ENCODE data around the gene CUL4A.
A peak's percentile ranks its signal among the peaks of the same experiment; 100 is the strongest.

The CUL4A gene

GRCh38 chr13:113283904-113284303 is 74.5 kb downstream of the CUL4A start:
- no peaks in the 10 kb centered on the region for H3K4me1 ChIP-seq (ENCODE audit: insufficient read depth, poor library complexity, severe bottlenecking)
- H3K27me3 ChIP-seq (ENCODE audit: insufficient read depth, poor library complexity, severe bottlenecking): no peaks in the 10 kb centered on the region
- peak; percentile 23; the same call in 1 of the 3 replicates for ATAC-seq (ENCODE audit: low read depth)
- peaks cover 3% of the 10 kb centered on the region for H3K9me3 ChIP-seq (ENCODE audit: severe bottlenecking)
- H3K36me3 ChIP-seq (ENCODE audit: low read depth): no peaks in the 10 kb centered on the region
- no peak for DNase-seq (ENCODE audit: low spot score)
- H3K4me3 ChIP-seq (ENCODE audit: severe bottlenecking): no peak overlapping the region
- TF ChIP-seq CTCF (IDR thresholded peaks at IDR 0.05; ENCODE audit: poor library complexity, severe bottlenecking): no peak
- no peak overlapping the region for H3K27ac ChIP-seq (ENCODE audit: poor library complexity, severe bottlenecking)

GRCh38 chr13:113288880-113289279 is 79.5 kb downstream of the CUL4A start:
- no peak overlapping the region for H3K4me3 ChIP-seq (ENCODE audit: severe bottlenecking)
- ATAC-seq (ENCODE audit: low read depth): peak; percentile 79

GRCh38 chr13:113291129-113291528 is 81.7 kb downstream of the CUL4A start:
- no peaks in the 10 kb centered on the region for H3K27me3 ChIP-seq (ENCODE audit: insufficient read depth, poor library complexity, severe bottlenecking)
- no peak for TF ChIP-seq CTCF (IDR thresholded peaks at IDR 0.05; ENCODE audit: poor library complexity, severe bottlenecking)
- ATAC-seq (ENCODE audit: low read depth) (no peak), DNase-seq (ENCODE audit: low spot score) (no peak)
- peaks cover 3% of the 10 kb centered on the region for H3K9me3 ChIP-seq (ENCODE audit: severe bottlenecking)
- H3K36me3 ChIP-seq (ENCODE audit: low read depth): no peaks in the 10 kb centered on the region
- H3K4me3 ChIP-seq (ENCODE audit: severe bottlenecking): no peak overlapping the region
- H3K4me1 ChIP-seq (ENCODE audit: insufficient read depth, poor library complexity, severe bottlenecking): no peaks in the 10 kb centered on the region
- H3K27ac ChIP-seq (ENCODE audit: poor library complexity, severe bottlenecking): no peak overlapping the region

More at GRCh38 chr13:113288880-113289279, 79.5 kb downstream of the CUL4A start:
- H3K4me1 ChIP-seq (ENCODE audit: insufficient read depth, poor library complexity, severe bottlenecking): no peaks in the 10 kb centered on the region
- H3K27ac ChIP-seq (ENCODE audit: poor library complexity, severe bottlenecking): no peak overlapping the region
- H3K9me3 ChIP-seq (ENCODE audit: severe bottlenecking): peaks cover 3% of the 10 kb centered on the region
- TF ChIP-seq CTCF (IDR thresholded peaks at IDR 0.05; ENCODE audit: poor library complexity, severe bottlenecking): no peak
- DNase-seq (ENCODE audit: low spot score): no peak
- H3K36me3 ChIP-seq (ENCODE audit: low read depth): no peaks in the 10 kb centered on the region
- no peaks in the 10 kb centered on the region for H3K27me3 ChIP-seq (ENCODE audit: insufficient read depth, poor library complexity, severe bottlenecking)

GRCh38 chr13:113292021-113292862 is 82.8 kb downstream of the CUL4A start:
- no peak for TF ChIP-seq CTCF (IDR thresholded peaks at IDR 0.05; ENCODE audit: poor library complexity, severe bottlenecking)
- ATAC-seq (ENCODE audit: low read depth) (peak; percentile 28; the same call in 2 of the 3 replicates), DNase-seq (ENCODE audit: low spot score) (no peak)
- Histone ChIP-seq H3K27ac (ENCODE audit: poor library complexity, severe bottlenecking) (no peak overlapping the region), H3K4me3 (ENCODE audit: severe bottlenecking) (no peak overlapping the region), H3K36me3 (ENCODE audit: low read depth) (no peaks in the 10 kb centered on the region), H3K9me3 (ENCODE audit: severe bottlenecking) (peaks cover 3% of the 10 kb centered on the region), H3K4me1 (ENCODE audit: insufficient read depth, poor library complexity, severe bottlenecking) (no peaks in the 10 kb centered on the region), H3K27me3 (ENCODE audit: insufficient read depth, poor library complexity, severe bottlenecking) (no peaks in the 10 kb centered on the region)

GRCh38 chr13:113293686-113294085 is 84.3 kb downstream of the CUL4A start:
- no peak overlapping the region for H3K4me3 ChIP-seq (ENCODE audit: severe bottlenecking)
- H3K9me3 ChIP-seq (ENCODE audit: severe bottlenecking): no peaks in the 10 kb centered on the region
- DNase-seq (ENCODE audit: low spot score): no peak
- no peak for TF ChIP-seq CTCF (IDR thresholded peaks at IDR 0.05; ENCODE audit: poor library complexity, severe bottlenecking)
- H3K4me1 ChIP-seq (ENCODE audit: insufficient read depth, poor library complexity, severe bottlenecking): peaks cover 4% of the 10 kb centered on the region
- H3K27me3 ChIP-seq (ENCODE audit: insufficient read depth, poor library complexity, severe bottlenecking): no peaks in the 10 kb centered on the region
- no peaks in the 10 kb centered on the region for H3K36me3 ChIP-seq (ENCODE audit: low read depth)
- no peak overlapping the region for H3K27ac ChIP-seq (ENCODE audit: poor library complexity, severe bottlenecking)
- ATAC-seq (ENCODE audit: low read depth): no peak
